HEK293 (cell line): Measurements from ENCODE around the gene C6orf141.

Source experiments
- CTCF ChIA-PET: fragments of 350-600 bp; formaldehyde crosslinking; extraction: SDS; loops from one replicate; lab custom pipeline; 2021; ENCODE audit warnings: antibody characterized with exemption; lab: Yijun Ruan, JAX
- POLR2A ChIA-PET: fragments of 300-600 bp; formaldehyde crosslinking; extraction: SDS; loops from one replicate; lab custom pipeline; 2020; ENCODE audit warnings: antibody characterized with exemption, inconsistent platforms; lab: Yijun Ruan, JAX
- H3K27ac ChIP-seq: fragments of 200-500 bp; sonication (Bioruptor generic); 2 replicates; pipeline ENCODE4 v1.5.1; 2014; ENCODE audit warnings: low read depth, low read length, control low read depth, inconsistent platforms; ENCODE audit errors: extremely low read depth
- H3K36me3 ChIP-seq, 2 experiments: fragments of 200-500 bp in 1 of 2; sonication (Bioruptor generic) in 1 of 2; 1 replicate in 1 of 2; 2 replicates in 1 of 2; pipeline ENCODE4 v1.5.1; 2014 to 2017; ENCODE audit warnings: inconsistent platforms in 2 of 2, low read length in 2 of 2; ENCODE audit not compliant: control insufficient read depth in 2 of 2, insufficient read depth in 1 of 2
- H3K4me1 ChIP-seq: fragments of 200-500 bp; sonication (Bioruptor generic); 2 replicates; pipeline ENCODE4 v1.5.1; 2014; ENCODE audit warnings: mild to moderate bottlenecking, low read length, inconsistent platforms; ENCODE audit not compliant: control insufficient read depth, insufficient read depth
- H3K4me3 ChIP-seq: 2 replicates; pipeline ENCODE4 v1.5.1; 2011; ENCODE audit warnings: low read depth, mild to moderate bottlenecking, control low read depth, low read length, moderate library complexity
- H3K9me3 ChIP-seq: fragments of 200-500 bp; sonication (Bioruptor generic); 2 replicates; pipeline ENCODE4 v1.5.1; 2014; ENCODE audit warnings: low read depth, low read length, inconsistent platforms; ENCODE audit not compliant: control insufficient read depth, insufficient read depth
- BCL11A ChIP-seq: fragments of 450-650 bp; formaldehyde crosslinking; IDR thresholded peaks from 2 replicates; pipeline ENCODE4 v1.5.1; 2016; ENCODE audit warnings: low read depth, missing biosample characterization, missing genetic modification characterization
- GLIS2 ChIP-seq: fragments of 450-650 bp; formaldehyde crosslinking; IDR thresholded peaks from 2 replicates; pipeline ENCODE4 v1.5.1; 2016; ENCODE audit warnings: missing biosample characterization, missing genetic modification characterization
- RBAK ChIP-seq: fragments of 450-650 bp; formaldehyde crosslinking; IDR thresholded peaks from 2 replicates; pipeline ENCODE4 v1.5.1; 2016; ENCODE audit warnings: missing biosample characterization, missing genetic modification characterization
- SCRT2 ChIP-seq: fragments of 450-650 bp; formaldehyde crosslinking; IDR thresholded peaks from 2 replicates; pipeline ENCODE4 v1.5.1; 2016; ENCODE audit warnings: missing biosample characterization, missing genetic modification characterization
- SETDB1 ChIP-seq: IDR thresholded peaks from one replicate; pipeline ENCODE4 v1.6.1; 2017; ENCODE audit warnings: mild to moderate bottlenecking, low read length, moderate library complexity, mixed read lengths; ENCODE audit not compliant: insufficient read length
- SP2 ChIP-seq: fragments of 450-650 bp; formaldehyde crosslinking; IDR thresholded peaks from 2 replicates; pipeline ENCODE4 v1.5.1; 2016; ENCODE audit warnings: missing biosample characterization, missing genetic modification characterization
- ZEB2 ChIP-seq: fragments of 450-650 bp; formaldehyde crosslinking; IDR thresholded peaks from 2 replicates; pipeline ENCODE4 v1.5.1; 2016; ENCODE audit warnings: missing biosample characterization, missing genetic modification characterization
- ZNF132 ChIP-seq: fragments of 450-650 bp; formaldehyde crosslinking; IDR thresholded peaks from 2 replicates; pipeline ENCODE4 v1.5.1; 2017; ENCODE audit warnings: missing biosample characterization, missing genetic modification characterization, borderline replicate concordance
- ZNF133 ChIP-seq: fragments of 450-650 bp; formaldehyde crosslinking; IDR thresholded peaks from 2 replicates; pipeline ENCODE4 v1.5.1; 2016; ENCODE audit warnings: missing biosample characterization, missing genetic modification characterization
- ZNF140 ChIP-seq: fragments of 450-650 bp; formaldehyde crosslinking; IDR thresholded peaks from 2 replicates; pipeline ENCODE4 v1.5.1; 2016; ENCODE audit warnings: missing biosample characterization, missing genetic modification characterization
- ZNF521 ChIP-seq: fragments of 450-650 bp; formaldehyde crosslinking; IDR thresholded peaks from 2 replicates; pipeline ENCODE4 v1.5.1; 2017; ENCODE audit warnings: missing biosample characterization, mild to moderate bottlenecking, missing genetic modification characterization
- ZNF629 ChIP-seq: fragments of 450-650 bp; formaldehyde crosslinking; IDR thresholded peaks from 2 replicates; pipeline ENCODE4 v1.5.1; 2017; ENCODE audit warnings: missing biosample characterization, missing genetic modification characterization
- TF ChIP-seq, protein P1 (sequence below): sonication (generic); formaldehyde crosslinking; IDR thresholded peaks from 2 replicates; pipeline ENCODE4 v1.8.1; 2022; ENCODE audit warnings: mild to moderate bottlenecking, moderate library complexity, missing genetic modification reagents
- TF ChIP-seq, protein P2 (sequence below): IDR thresholded peaks from 2 replicates; pipeline ENCODE4 v1.6.1; 2011; ENCODE audit warnings: mild to moderate bottlenecking, low read depth, low read length, borderline replicate concordance
- TF ChIP-seq, protein P3 (sequence below): fragments of 450-650 bp; formaldehyde crosslinking; IDR thresholded peaks from 2 replicates; pipeline ENCODE4 v1.5.1; 2016; ENCODE audit warnings: missing biosample characterization, missing genetic modification characterization, borderline replicate concordance
- TF ChIP-seq, protein P4 (sequence below): fragments of 450-650 bp; formaldehyde crosslinking; IDR thresholded peaks from 2 replicates; pipeline ENCODE4 v1.5.1; 2016; ENCODE audit warnings: missing biosample characterization, missing genetic modification characterization
- TF ChIP-seq, protein P5 (sequence below): fragments of 450-650 bp; formaldehyde crosslinking; IDR thresholded peaks from 2 replicates; pipeline ENCODE4 v1.5.1; 2016; ENCODE audit warnings: missing biosample characterization, missing genetic modification characterization, borderline replicate concordance

Gene C6orf141

DNA sequence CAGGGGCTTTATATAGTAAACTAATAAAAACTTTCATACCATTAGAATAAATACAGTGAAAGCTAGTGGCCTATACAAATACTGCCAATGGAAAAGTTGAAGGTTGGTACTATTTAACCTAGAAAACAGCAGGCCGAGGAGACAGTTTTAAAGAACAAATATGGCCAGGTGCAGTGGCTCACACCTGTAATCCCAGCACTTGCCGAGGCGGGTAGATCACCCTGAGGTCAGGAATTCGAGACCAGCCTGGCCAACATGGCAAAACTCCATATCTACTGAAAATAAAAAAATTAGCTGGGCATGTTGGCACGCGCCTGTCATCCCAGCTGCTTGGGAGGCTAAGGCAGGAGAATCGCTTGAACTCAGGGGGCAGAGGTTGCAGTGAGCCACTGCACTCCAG, 25.9 kb upstream of the C6orf141 start (continued):
- no peak for TF ChIP-seq ZNF133
- no peak for TF ChIP-seq SETDB1

DNA sequence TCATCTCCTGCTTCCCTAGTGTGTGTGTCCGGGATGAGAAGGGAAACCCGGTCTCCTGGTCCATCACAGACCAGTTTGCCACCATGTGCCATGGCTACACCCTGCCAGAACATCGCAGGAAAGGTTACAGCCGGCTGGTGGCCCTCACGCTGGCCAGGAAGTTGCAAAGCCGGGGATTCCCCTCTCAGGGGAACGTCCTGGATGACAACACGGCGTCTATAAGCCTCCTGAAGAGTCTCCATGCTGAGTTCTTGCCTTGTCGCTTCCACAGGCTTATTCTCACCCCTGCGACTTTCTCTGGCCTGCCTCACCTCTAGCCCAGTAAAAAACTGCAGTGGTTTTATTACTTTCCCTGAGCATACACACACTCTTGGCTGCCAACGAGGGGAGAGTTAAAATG, 23.9 kb upstream of the C6orf141 start:
- Histone ChIP-seq H3K36me3 (no peaks in the 10 kb centered on the region), H3K9me3 (no peaks in the 10 kb centered on the region), H3K4me1 (no peaks in the 10 kb centered on the region), H3K4me3 (no peak overlapping the region), H3K27ac (no peak overlapping the region)
- POLR2A ChIA-PET = no interaction called here
- CTCF ChIA-PET = interaction anchor here (1.0 to 11.2 kb wide), 2 partner anchors 9 to 83 kb away, joined by 3 to 234 read pairs; no protein-coding TSS in a partner anchor
- TF ChIP-seq, protein P1, sequence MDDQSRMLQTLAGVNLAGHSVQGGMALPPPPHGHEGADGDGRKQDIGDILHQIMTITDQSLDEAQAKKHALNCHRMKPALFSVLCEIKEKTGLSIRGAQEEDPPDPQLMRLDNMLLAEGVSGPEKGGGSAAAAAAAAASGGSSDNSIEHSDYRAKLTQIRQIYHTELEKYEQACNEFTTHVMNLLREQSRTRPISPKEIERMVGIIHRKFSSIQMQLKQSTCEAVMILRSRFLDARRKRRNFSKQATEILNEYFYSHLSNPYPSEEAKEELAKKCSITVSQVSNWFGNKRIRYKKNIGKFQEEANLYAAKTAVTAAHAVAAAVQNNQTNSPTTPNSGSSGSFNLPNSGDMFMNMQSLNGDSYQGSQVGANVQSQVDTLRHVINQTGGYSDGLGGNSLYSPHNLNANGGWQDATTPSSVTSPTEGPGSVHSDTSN (CRISPR knock-in tag) = no peak
- TF ChIP-seq, protein P2, sequence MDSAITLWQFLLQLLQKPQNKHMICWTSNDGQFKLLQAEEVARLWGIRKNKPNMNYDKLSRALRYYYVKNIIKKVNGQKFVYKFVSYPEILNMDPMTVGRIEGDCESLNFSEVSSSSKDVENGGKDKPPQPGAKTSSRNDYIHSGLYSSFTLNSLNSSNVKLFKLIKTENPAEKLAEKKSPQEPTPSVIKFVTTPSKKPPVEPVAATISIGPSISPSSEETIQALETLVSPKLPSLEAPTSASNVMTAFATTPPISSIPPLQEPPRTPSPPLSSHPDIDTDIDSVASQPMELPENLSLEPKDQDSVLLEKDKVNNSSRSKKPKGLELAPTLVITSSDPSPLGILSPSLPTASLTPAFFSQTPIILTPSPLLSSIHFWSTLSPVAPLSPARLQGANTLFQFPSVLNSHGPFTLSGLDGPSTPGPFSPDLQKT = no peak
- no peak for TF ChIP-seq RBAK
- no peak for TF ChIP-seq ZEB2 (tag by site-specific recombination)
- TF ChIP-seq, protein P3, sequence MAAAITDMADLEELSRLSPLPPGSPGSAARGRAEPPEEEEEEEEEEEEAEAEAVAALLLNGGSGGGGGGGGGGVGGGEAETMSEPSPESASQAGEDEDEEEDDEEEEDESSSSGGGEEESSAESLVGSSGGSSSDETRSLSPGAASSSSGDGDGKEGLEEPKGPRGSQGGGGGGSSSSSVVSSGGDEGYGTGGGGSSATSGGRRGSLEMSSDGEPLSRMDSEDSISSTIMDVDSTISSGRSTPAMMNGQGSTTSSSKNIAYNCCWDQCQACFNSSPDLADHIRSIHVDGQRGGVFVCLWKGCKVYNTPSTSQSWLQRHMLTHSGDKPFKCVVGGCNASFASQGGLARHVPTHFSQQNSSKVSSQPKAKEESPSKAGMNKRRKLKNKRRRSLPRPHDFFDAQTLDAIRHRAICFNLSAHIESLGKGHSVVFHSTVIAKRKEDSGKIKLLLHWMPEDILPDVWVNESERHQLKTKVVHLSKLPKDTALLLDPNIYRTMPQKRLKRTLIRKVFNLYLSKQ (tag by site-specific recombination) = no peak
- TF ChIP-seq, protein P4, sequence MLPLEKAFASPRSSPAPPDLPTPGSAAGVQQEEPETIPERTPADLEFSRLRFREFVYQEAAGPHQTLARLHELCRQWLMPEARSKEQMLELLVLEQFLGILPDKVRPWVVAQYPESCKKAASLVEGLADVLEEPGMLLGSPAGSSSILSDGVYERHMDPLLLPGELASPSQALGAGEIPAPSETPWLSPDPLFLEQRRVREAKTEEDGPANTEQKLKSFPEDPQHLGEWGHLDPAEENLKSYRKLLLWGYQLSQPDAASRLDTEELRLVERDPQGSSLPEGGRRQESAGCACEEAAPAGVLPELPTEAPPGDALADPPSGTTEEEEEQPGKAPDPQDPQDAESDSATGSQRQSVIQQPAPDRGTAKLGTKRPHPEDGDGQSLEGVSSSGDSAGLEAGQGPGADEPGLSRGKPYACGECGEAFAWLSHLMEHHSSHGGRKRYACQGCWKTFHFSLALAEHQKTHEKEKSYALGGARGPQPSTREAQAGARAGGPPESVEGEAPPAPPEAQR (tag by site-specific recombination) = no peak
- TF ChIP-seq ZNF132 (tag by site-specific recombination) = no peak

DNA sequence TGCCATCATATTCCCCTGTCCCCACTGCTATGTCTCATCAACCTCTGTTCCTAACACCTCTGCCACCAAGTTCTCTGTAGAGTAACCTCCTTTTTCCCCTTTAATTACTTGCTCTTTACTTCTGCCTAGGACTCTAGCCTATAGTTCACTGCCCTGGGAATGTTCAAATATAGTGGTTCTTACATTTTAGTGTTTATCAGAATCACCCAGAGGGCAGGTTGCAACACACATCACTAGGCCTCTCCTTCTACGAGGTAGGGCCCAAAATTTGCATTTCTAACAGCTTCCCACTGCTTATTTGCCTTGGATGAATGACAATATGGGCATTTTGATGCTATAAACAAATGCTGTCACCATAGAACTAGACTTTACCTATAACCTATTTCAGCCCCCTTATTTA, 23.1 kb upstream of the C6orf141 start:
- H3K9me3 ChIP-seq = no peaks in the 10 kb centered on the region
- H3K27ac ChIP-seq = no peak overlapping the region
- TF ChIP-seq, protein P1 (CRISPR knock-in tag) = no peak
- no peak for TF ChIP-seq ZNF629 (tag by site-specific recombination)
- no peak for TF ChIP-seq BCL11A (tag by site-specific recombination)
- TF ChIP-seq ZNF140 = no peak
- no peak for TF ChIP-seq ZNF521 (tag by site-specific recombination)
- TF ChIP-seq SP2 (tag by site-specific recombination) = no peak
- TF ChIP-seq, protein P5, sequence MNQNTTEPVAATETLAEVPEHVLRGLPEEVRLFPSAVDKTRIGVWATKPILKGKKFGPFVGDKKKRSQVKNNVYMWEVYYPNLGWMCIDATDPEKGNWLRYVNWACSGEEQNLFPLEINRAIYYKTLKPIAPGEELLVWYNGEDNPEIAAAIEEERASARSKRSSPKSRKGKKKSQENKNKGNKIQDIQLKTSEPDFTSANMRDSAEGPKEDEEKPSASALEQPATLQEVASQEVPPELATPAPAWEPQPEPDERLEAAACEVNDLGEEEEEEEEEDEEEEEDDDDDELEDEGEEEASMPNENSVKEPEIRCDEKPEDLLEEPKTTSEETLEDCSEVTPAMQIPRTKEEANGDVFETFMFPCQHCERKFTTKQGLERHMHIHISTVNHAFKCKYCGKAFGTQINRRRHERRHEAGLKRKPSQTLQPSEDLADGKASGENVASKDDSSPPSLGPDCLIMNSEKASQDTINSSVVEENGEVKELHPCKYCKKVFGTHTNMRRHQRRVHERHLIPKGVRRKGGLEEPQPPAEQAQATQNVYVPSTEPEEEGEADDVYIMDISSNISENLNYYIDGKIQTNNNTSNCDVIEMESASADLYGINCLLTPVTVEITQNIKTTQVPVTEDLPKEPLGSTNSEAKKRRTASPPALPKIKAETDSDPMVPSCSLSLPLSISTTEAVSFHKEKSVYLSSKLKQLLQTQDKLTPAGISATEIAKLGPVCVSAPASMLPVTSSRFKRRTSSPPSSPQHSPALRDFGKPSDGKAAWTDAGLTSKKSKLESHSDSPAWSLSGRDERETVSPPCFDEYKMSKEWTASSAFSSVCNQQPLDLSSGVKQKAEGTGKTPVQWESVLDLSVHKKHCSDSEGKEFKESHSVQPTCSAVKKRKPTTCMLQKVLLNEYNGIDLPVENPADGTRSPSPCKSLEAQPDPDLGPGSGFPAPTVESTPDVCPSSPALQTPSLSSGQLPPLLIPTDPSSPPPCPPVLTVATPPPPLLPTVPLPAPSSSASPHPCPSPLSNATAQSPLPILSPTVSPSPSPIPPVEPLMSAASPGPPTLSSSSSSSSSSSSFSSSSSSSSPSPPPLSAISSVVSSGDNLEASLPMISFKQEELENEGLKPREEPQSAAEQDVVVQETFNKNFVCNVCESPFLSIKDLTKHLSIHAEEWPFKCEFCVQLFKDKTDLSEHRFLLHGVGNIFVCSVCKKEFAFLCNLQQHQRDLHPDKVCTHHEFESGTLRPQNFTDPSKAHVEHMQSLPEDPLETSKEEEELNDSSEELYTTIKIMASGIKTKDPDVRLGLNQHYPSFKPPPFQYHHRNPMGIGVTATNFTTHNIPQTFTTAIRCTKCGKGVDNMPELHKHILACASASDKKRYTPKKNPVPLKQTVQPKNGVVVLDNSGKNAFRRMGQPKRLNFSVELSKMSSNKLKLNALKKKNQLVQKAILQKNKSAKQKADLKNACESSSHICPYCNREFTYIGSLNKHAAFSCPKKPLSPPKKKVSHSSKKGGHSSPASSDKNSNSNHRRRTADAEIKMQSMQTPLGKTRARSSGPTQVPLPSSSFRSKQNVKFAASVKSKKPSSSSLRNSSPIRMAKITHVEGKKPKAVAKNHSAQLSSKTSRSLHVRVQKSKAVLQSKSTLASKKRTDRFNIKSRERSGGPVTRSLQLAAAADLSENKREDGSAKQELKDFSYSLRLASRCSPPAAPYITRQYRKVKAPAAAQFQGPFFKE = no peak
- TF ChIP-seq, protein P4 (tag by site-specific recombination) = no peak
- no peak for TF ChIP-seq GLIS2 (tag by site-specific recombination)
- TF ChIP-seq SCRT2 (tag by site-specific recombination) = no peak
- no peaks in the 10 kb centered on the region for H3K4me1 ChIP-seq
- no peak overlapping the region for H3K4me3 ChIP-seq
- ChIA-PET CTCF (interaction anchor here (1.0 to 11.2 kb wide), 2 partner anchors 8 to 82 kb away, joined by 3 to 234 read pairs; no protein-coding TSS in a partner anchor), POLR2A (no interaction called here)
- H3K36me3 ChIP-seq = no peaks in the 10 kb centered on the region
